ENCODE results near the gene TOX3.

Gene TOX3

DNA sequence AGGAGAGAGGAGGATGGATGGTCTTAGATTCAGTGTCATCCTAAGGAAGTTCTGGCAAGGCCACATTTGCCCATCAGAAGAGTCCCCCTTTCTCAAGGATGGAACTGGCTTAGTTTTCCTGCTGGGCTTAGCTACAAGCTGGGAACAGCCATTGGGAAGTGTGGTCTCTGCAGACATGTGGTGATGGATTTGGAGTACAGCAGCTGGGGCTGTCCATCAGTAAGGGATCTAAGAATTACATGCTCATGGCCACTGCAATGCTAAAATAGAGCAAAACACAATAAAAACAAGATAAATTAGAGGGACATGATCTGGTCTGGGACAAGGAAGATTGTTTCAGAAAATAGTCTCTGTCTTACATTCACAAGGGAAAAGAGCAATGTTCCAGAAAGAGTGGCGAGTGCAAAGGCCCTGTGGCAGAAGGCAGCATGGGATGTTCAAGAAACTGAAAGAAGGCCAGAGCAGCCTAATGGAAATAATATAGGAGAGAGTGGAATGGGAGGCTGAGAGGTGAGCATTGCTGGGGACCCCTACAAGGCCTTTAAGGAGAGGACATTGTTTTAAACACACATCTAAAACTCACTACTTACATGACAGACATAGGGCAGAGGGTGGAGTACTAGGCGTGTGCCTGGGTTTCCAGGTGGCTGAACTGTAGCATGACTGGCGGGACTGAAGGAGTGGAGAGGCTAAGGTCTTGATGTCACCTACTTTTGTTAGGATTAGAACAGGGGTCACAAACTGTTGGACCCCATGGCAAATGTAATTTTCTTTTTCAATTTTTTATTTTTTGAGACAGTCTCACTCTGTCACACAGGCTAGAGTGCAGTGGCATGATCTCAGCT, 17.0 kb upstream of the TOX3 start:
- no peak for DNase-seq

DNA sequence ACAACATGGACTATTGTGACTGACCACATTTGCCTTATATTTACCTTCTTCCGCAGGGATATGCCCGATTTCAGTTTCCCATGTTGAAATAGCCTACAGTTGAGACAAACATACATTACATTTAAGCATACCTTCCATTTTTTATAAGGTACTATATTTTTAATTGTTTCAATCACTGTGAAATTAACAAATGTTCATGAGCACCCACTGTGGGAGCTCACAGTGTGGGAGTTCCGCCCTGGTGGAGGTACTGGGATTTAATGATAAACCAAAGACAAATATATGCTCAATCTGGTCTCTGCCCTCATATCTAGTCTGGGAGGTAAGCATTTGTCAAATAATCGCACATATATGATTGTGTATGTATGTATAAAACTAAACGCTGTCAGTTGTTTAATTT, 15.8 kb upstream of the TOX3 start:
- DNase-seq = no peak

DNA sequence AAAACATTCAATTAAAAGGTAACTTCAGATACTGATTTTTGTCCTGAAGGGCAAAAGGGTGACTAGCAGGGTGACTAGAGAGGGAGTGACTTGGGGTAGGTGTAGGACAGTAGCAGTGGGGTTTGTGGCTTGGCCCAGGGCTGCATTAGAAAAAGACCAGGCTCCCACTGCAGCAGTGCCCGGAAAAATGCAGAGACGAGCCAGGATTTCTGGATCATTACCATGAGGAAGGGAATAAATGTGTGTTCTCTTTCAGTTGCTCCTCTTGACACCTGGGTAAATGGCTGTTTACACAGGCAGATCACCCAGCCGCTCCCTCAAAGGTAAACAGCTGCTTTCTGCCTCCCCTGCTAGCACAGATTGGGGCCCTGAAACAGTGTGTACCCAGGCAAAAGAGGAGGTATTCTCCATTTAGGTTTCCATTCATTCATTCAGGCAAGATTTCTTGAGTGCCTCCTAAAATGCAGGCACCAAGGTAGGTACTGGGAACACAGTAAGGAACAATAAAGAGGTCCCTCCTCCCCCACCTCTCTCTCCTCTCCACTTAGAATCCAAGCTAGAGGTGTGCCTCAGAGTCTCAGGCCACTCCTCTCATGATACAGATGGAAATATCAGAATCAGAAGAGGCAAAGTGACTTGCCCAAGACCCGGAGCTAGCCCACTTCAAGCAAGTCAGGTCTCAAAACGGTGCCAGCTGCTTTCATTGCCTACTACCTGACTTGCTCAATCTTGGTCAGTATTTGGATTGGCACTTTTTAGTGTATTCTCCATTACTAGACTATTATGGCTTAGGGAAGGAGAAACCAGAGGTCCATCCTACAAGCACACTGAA, 15.2 kb upstream of the TOX3 start:
- DNase-seq = peak; percentile 91

DNA sequence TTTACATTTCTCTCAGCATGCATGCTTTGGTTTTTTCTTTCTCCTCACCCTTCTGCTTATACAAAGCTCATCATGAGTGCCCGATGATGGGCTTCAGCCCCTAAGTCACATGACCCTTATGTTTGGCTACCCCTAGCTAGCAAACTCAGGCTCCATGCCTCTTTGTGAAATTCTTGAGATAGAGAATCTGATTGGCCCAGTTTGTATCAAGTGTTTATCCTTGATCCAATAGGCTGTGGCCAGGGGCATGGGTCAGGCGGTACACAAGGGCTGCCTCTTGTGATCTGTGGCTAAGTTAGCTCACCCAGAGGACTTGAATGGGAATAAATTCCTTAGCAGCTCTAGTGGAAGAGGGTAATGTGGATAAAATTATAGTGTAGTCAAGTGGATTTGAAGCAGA, 11.5 kb upstream of the TOX3 start:
- no peak for DNase-seq

DNA sequence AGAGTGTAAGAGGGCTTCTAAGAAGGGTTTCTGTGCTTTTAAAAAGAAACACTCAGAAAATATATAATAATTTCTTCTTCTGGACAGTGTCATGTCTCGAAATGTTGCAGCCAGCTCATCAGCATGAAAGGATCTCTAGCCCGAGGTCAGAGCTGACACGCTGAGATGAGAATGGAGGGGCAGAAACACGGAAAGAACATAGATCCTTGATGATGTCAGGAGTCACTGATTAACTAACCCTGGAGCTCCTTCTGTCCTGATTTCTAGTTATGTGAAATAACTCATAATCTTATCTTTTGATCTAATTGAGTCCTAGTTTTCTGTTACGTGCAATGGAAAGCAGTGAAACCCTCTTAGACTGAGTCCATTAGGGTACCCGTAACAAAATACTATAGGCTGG, 10.3 kb upstream of the TOX3 start:
- DNase-seq = no peak

DNA sequence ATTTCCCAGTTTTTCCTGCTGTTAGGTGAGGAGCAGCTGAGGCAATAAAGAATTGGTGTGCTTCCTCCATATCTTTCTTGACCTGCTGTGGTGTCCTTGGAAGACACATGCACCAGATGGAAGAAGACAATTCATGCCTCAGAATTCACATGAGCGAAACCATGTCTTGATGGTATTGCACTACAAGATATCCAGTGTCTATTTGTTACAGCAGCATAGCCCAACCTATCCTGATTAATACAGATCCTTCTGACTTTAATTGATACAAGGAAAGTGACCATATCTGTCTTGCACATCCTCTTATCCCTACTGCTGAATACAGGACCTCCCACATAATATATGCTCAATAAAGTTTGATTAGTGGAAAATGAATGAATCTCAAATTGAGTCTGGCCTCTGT, 9.1 kb upstream of the TOX3 start:
- DNase-seq = no peak

DNA sequence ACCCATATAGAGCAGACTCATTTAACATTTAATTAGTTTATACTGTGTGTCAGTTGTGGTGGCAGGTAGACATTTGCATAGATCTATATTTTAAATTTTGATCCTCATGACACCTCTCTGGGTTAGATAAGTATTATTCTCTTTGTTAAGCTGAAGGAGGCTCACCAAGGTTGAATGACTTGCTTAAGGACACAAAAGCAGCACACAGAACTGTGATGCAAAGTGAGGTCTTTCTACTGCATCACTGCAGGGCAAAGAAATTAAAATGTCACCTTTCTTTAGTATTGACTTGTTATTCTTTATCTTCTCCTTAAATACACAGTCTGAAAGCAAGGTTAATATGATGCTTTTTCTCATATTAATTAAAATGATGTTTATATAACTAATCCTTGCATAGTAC, 8.6 kb upstream of the TOX3 start:
- DNase-seq = no peak

- no peak for DNase-seq
These were observed 7.4 kb upstream of the TOX3 start for GRCh38 chr16:52554334-52554733.

GRCh38 chr16:52553322-52553721, 6.4 kb upstream of the TOX3 start:
- DNase-seq = peak; percentile 56

GRCh38 chr16:52552643-52553042, 5.7 kb upstream of the TOX3 start:
- peak; percentile 87 for DNase-seq

DNA sequence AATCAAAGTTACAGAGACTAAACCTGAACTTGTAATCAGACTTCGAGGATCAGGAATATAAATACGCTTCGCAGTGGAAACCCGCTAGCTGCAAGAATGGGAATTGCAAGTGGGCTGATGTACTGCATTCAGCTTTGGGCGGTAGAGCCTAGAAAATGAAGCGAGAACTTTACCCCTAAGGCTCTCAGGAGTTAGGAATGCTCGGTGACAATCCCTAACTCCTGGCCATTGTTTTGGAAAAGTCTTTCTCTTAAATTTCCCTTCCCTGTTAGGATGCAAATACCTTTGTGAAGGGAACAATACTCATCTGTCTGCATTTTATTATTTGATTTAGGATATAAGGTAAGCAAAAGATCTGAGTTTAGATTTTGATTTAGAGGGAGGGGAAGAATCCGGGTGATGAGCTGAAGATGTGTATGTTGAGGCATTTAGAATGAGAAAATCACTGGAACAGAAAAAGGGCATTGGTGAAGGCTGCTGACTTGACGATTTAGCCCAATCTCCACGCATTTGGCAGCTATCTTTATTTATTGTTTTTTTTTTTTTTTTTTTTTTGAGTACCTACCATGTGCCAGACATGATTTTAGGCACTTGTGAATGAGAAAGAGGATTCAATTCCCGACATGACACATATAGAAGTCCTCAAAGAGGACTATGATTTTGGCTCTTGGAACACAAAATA, 2.2 kb upstream of the TOX3 start:
- peak; percentile 15 for DNase-seq

DNA sequence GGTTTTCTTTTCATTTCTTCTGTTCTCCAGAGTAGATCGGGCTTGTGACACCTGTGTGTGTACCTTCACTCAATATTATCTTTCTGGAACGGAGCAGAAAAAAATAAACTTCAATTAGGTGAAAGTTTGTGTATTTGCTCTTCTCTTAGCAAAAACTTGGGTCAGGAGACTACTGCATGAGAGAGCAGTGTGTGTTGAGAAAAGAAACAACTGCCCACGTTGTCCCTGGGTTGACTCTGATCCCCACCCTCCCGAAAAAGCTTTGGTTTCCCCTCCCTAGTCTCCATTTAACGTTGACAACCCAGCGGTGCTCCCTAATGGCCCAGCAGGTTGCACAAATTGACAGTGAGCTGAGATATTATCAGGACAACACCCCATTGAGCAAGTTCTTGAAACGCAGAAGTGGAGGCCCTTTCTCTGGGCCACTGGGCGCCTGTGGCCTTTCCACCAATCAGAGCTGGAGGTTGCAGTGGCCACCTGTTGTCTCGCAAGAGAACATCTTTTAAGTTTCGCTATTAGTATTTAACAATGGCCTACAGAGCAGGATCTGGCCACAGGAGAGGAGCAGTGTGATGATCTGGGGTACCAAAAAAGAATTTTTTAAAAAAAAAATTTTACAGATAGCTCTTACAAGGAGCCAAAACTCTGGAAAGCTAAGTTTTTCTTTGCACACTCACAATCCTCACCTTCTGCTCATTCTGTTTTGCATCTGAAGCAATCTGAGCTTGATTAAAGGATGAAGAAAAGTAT, 1.5 kb upstream of the TOX3 start:
- peak; percentile 61 for DNase-seq

DNA sequence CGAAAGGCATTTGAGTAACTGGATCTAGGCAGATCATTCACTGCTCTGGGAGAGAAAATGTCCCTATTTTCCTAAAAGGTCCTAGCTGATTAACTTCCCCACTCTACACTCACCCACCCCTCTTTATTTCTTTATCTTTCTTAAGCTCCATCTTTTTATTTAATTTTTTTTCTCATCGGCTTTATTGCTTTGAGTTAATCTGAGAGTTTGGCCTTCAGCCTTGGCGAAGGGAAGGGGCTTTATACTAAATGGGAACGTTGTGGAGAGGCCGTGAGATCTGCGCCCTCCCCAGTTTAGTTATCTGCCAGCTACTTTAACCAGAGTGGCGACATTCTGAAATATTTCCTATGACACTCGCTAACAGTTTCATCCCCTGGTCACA, 882 bp upstream of the TOX3 start:
- no peak for DNase-seq

DNA sequence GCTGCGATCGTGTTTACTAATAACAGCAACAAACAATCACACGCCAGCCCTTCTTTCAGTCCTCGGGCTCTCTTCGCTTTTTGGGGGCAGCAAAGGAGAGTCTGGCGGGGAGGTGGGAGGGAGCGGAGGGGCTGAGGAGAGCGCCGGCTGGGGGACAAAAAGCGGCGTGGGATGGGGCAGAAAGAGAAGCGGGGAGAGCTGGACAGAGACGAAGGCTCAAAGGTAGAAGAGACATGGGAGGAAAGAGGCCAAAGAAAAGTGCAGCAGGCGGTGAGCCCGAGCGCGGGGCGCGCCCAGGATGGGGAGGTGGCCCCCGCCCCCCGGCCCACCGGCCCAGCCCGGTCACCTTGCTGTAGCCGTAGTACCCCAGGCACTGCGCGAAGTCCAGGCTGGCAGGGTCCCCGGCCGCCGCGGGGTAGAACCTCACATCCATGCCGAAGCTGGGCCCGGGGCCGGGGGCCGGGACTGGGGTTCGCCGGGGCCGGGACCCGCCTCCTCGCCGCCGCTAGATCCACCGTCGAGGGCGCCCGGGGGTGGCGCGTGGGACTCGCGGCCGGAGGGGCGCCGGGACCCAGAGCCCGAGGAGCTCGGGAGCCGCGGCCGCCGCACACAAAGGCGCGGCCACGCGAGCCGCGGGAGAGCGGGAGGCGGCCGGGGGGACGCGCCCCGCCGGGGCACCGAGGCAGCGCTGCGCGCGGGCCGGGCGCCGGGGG, 496 bp downstream of the TOX3 start:
- DNase-seq = peak; percentile 48

GRCh38 chr16:52545898-52546266, 1.1 kb downstream of the TOX3 start:
- DNase-seq = peak; percentile 39

GRCh38 chr16:52545222-52545897, 1.6 kb downstream of the TOX3 start:
- peak; percentile 38 for DNase-seq

GRCh38 chr16:52544703-52545102, 2.2 kb downstream of the TOX3 start:
- DNase-seq = peak; percentile 20

DNA sequence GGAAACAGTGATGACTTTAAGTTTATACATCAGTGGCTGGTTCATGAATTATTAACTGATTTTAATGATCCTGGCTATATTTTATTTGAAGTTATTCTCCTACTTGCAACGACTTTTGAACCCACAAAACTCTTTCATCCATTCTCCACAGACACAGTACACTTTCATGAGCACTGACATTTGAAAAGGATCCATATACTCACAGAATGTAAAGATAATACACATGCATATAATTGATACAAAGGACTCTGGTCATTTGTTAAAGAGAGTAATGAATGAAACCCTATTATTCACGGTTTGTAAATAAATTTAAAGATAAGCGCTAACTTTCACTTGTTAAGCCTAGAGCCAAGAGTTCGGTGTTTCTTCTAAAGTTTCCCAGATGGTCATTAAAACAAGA, 3.3 kb downstream of the TOX3 start:
- DNase-seq = no peak

DNA sequence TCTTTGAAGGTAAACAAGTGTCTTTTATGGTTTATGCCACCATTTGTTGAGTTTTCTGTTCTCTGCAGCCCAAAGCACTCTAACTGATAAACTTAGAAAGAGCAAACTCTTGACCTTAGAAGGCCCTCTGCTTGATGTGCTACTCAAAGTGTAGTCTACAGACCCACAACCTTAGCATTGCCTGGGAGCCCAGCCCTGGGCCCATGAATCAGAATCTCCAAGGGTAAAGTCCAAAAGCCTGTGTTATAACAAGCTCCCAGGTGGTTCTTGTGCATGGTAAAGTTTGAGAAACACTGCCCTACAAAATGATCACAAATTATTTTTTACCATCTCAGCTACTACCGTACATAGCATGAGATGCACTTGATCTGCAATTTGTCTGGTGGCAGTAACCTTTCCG, 6.0 kb downstream of the TOX3 start:
- DNase-seq = no peak

DNA sequence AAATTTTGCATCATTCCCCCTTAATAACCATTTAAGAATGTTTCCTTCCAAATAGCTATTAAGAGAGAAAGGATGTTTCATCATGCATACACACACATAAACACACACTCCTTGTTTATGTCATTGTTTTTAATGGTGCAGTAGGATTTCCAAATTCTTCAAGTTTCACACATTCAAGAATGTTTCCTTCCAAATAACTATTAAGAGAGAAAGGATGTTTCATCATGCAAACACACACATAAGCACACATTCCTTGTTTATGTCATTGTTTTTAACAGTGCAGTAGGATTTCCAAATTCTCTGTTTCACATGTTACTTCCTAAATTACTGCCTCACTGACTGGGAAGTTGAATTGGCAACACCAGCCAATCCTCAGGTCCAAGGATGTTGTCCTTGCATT, 7.8 kb downstream of the TOX3 start:
- no peak for DNase-seq

DNA sequence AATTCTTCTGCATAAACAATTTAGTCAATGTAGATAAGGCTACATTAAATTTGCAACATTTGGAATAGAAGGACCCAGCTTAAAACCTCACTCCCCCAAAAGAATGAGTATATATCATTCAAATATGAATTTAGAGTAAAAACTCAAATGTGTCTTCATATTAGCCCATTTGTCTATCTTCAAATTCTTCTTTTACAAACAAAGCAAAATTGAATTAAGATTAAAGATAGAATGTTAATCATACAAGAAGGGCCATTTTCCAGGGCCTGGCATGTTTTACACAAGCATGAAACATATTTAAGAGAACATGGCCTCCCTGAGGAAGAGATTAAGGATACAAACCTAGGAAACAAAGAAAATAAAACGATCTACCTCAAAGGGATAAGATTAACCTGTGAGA, 8.4 kb downstream of the TOX3 start:
- no peak for DNase-seq

DNA sequence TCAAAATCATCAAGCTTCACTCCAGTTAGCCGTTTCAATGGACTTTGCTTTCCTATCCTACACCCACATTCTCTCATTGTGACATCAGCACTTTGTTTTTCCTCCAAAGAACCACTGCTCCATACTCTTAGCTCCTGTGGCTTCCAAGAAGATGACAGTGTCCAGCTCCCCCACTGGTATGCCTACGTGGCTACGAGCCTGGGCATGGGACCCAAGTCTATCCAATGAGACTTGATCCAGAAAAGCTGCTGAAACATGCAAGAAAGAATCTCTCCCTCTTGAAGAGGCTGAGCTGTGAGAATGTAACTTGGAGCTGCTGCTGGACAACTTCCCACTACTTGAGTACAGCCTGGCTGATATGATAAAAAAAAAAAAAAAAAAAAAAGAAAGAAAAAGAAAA, 9.4 kb downstream of the TOX3 start:
- DNase-seq = no peak
